DMS153 (cell line): ENCODE results near the gene S100PBP.

ENCODE experiments used
- DNase-seq: peaks from one replicate; lab custom pipeline; 2025; lab: John Stamatoyannopoulos, UW

The S100PBP gene

GRCh38 chr1:32817159-32817814 is at the start of gene S100PBP, which contains the start of gene YARS1:
TSS of gene S100PBP (plus strand) at chr1:32817653. CDS start at chr1:32826100, 8,447 bp downstream.
TSS of gene YARS1 (minus strand) at chr1:32817358. CDS start at chr1:32817244, 114 bp downstream.
- DNase-seq: peak; percentile 99

GRCh38 chr1:32768110-32768850 is 49.2 kb upstream of the S100PBP start:
- no peak for DNase-seq

GRCh38 chr1:32769524-32770220 is 47.8 kb upstream of the S100PBP start:
- no peak for DNase-seq

- DNase-seq: no peak
These were observed 47.2 kb upstream of the S100PBP start for GRCh38 chr1:32770221-32770731.

GRCh38 chr1:32770741-32771548 is 46.5 kb upstream of the S100PBP start:
- no peak for DNase-seq

GRCh38 chr1:32771561-32772280 is 45.7 kb upstream of the S100PBP start:
- DNase-seq: no peak

GRCh38 chr1:32772281-32773017 is 45.0 kb upstream of the S100PBP start:
- no peak for DNase-seq

- peak; percentile 74 for DNase-seq
These were observed 44.3 kb upstream of the S100PBP start for GRCh38 chr1:32773018-32773763.

- DNase-seq: no peak
These were observed 43.5 kb upstream of the S100PBP start for GRCh38 chr1:32773764-32774463.

- DNase-seq: no peak
These were observed 43.0 kb upstream of the S100PBP start for GRCh38 chr1:32774464-32774808.

GRCh38 chr1:32774950-32775634 is 42.4 kb upstream of the S100PBP start:
- no peak for DNase-seq

- no peak for DNase-seq
These were observed 41.7 kb upstream of the S100PBP start for GRCh38 chr1:32775640-32776337.

- DNase-seq: no peak
These were observed 38.2 kb upstream of the S100PBP start for GRCh38 chr1:32779242-32779641.

GRCh38 chr1:32780005-32780404 is 37.4 kb upstream of the S100PBP start:
- no peak for DNase-seq

- no peak for DNase-seq
These were observed 36.7 kb upstream of the S100PBP start for GRCh38 chr1:32780628-32781234.

- no peak for DNase-seq
These were observed 35.4 kb upstream of the S100PBP start for GRCh38 chr1:32782086-32782485.

- no peak for DNase-seq
These were observed 33.6 kb upstream of the S100PBP start for GRCh38 chr1:32783851-32784250.
